Activated CD4-positive, alpha-beta T cell treated with anti-CD3 and anti-CD28 coated beads for 48 hours (primary cell): ENCODE data around the gene ST7.

Experiments used
- DNase-seq: peaks from one replicate; pipeline ENCODE4 v3.0.0-alpha.2; 2020

ST7 gene

DNA sequence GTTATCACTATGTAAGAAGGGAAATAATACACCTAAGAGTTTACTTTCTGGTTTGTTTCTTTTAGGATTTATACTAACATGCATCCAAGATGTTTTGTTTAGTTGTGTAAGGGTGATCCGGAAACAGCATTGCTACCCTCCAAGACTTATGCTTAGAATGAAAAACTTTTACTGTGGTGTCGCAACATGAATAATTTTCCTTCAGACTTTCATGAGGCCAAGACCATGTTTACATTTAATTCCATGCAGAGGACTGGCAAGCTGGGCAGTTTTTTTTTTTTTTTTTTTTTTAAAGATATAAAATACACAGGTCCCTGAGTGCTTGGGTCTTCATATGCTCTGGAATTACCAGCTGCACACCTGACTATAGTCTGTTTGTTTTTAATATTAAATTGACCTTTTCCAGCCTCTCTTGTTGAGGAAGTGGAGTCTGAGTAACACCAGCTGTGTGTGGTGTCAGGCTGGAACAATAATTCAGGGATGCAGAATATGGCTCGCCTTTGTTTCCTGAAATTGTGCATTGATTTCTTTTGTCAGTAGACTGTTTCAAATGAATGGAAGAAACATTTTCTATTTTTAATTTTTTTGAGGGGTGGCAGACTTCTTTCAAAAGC is 81.7 kb downstream of the ST7 start:
- no peak for DNase-seq

DNA sequence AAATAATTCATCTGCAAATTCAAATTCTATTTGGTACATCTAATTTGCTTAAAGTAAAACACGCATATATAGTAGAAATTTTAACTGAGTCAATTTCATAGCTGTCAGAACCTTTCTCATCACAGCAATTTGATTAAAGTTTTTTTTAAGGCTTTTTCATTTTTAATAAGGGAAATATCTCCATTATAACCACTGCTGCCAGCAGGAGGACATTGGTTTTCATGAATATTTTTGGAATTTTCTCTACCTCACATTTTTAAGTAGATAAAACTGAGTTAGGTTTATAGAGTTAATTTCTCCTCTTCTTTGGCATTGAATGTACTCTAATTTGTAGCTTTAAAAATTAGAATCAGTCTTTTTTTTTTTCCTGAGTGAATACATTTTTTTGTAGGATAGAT is 82.2 kb downstream of the ST7 start:
- no peak for DNase-seq

DNA sequence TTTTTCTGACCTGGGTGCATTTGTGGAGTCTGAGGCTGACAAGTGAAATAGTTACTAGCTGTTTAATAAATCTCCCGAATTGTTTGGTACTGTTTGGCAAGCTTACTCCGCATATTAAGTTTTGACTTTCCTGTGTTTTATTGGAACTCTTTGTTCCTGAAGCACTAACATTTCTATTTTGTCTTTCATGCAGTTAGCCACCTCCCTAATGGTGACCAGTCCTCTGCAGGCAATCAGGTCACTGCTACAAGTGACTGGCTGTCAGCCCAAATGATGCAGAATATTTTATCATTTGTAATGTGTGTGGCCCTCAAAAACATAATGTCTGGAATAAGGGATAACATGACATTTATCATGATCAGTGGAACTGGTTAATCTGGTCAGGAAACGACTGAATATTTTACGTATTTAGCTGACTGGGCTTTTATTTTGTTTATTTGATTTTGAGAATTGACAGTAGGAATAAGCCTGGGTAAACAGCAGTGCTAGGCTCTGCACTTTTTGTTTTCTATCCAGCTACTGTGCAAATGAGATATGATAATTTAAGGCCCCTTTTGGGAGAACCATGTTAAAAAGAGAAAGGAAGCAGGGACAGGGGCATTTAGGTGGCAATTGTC is 82.9 kb downstream of the ST7 start:
- no peak for DNase-seq

DNA sequence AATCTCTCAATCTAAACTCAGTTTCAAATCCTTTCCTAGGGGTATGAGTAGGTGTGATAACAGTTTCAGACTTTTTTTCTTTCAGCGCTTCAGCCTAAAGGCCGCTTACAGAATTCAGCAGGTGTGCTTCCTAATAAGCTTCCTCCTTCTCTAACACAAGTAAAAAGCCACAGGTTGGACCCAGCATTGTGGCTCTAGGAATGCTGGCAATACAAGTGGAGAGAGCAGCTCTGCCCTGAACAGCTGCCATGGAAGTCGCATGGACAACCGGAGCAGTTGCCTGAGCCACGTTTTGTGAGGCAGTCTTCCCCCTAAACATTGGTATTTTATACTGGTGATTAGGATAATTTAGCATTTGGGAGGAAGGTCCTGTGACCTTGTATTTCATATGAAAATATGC is 83.5 kb downstream of the ST7 start:
- DNase-seq = no peak

DNA sequence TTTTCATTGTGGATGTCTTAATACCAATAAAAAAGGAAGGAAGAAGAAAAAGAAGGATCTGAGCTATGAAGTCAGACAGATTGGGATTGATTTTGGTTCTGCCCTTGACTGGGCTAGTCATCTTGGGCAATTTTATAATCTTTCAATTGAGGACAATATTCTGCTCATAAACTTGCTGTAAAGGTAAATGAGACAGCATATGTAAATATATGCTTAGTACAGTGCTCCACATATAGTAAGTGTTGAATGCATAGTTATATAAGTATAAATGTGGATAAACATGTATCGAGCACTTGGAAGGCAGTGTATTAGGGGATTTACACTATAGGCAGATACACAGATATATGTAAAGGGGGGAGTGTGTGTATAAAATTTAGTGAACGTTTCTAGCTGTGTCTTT is 85.1 kb downstream of the ST7 start:
- no peak for DNase-seq

DNA sequence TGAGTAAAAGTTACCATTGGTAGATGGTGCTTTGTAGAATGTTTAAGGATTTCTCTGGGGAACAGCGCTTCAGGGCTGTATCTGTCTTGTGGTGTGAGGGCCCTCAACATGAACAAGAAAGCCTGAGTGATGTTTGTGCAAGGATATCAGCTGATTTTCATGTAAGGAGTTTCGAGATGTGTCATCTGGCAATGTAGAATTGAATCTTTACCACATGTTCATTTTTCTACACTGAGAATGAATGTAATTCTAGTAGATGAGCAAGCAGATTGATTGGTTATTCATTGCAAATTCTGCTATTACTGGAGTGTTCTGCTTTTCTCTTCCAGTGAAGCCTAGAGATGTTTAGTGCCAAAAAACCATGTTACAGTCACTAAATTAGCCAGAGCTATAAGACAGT is 87.7 kb downstream of the ST7 start:
- peak; percentile 7 for DNase-seq

DNA sequence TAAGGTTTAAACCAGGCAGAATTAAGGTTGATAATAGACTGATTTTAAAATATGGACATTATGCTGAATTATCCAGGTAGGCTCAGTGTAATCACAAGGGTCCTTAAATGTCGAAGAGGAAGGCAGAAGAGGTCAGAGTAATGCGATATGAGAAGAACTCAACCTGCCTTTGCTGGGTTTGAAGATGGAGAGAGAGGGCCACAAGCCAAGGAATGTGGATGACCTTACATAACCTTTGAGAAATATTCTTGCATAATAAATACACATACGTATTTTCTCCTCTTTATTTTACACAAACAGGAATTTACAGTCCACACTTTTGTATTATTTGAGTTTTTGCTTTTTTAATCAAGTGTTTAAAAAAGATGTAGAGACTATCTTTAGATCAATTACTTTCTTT is 88.5 kb downstream of the ST7 start:
- DNase-seq = no peak

DNA sequence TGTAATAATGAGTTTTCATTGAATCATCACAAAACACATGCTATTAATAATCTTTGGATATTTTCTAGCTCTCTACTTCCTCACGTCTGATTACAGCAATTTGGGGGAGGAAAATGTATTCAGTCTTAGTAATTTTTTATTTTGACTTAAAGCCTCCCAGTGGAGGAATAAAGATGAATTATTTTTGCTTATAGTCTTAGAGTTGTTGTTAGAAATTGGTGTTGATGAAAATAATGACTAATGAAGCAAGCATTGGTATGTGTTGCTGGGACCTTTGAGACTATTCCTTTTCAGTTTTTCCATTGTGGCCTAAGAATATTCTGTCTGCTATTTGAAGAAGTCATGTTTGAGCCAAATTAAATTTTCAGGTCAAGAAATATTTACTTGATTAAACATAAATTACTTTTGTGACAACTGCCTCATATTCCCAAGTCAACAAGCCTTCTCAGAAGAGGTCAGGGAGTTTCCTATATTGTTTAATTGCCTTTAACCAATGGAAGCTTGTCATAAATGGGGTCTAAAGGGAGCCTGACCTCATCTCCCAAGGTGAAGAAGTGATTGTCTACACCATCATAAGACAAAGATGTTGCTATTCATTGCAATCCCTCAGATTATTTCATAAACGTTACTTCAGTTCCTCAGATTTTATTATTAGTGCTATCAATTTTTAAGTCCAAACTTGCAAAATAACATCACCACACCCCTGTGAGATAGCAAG is 90.0 kb downstream of the ST7 start:
- DNase-seq = no peak

DNA sequence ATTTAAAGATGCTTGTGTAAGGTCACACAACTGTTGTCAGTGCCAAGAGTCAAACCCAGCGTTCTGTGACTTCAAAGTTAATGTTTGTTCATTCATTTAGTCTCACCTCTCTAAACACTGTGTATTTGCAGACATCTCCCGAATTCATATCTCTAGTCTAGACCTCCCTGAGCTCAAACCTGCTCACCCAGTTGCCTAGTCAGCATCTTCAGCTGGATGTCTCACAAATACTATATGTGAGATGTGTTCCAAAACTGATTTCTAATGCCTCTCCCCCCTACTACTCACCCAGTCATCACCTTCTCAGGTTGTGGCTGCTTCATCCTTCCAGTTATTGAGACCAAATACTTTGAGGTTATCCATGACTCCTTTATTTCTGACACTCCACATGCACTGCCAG is 91.4 kb downstream of the ST7 start:
- DNase-seq = no peak

DNA sequence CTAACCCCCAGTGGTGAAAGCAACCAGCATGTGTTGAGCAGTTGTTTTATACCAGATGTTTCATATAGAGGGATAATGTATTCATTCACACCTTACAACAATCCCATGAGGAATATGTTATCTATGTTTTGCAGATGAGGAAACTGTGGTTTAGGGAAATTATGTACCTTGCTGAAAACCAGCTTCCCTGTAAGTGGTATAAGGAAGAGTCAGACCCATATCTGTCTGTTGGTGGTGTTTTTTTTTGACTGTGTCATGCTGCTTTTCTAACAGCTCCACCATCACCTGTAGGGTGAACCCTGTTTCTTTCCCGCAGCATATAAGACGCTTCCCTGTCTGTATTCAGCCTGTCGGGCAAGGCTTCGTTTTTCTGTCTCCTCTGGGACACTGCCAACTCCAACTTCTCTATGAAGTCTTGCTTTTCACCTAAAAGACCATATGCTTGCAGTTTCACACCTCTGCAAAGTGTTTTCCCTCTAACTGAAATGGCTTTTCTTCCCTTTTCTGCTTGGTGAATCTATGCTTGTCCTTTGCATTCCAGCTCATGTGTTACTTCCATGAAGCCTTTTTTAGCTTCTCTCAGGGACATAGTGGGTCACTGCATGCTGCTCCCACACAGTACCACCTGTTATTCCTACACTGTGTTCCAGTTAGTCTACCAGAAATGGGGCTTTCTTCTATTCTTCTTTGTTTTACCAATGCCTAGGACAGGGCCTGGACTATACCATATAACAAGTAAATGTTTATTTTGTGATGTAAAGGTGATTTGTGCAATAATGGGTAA is 92.8 kb downstream of the ST7 start:
- no peak for DNase-seq

DNA sequence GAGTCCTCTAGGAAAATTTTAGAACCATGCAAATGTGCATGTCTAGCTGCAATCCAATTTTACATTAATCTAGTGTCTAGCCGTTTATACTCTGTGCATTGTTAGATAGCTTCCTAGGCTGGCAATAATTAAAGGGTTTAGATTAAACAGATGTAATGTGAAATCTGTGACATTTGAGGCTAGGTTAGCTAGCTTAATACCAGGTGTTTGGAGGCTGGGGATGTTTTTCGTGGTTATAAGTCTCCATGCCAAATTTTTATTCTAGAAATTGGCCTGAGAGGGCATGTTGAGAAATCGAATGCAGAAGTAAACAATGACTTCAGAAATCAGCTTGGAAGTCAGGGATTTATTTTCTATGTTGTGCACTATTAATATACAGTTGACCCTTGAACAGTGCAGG is 94.2 kb downstream of the ST7 start:
- DNase-seq = no peak

DNA sequence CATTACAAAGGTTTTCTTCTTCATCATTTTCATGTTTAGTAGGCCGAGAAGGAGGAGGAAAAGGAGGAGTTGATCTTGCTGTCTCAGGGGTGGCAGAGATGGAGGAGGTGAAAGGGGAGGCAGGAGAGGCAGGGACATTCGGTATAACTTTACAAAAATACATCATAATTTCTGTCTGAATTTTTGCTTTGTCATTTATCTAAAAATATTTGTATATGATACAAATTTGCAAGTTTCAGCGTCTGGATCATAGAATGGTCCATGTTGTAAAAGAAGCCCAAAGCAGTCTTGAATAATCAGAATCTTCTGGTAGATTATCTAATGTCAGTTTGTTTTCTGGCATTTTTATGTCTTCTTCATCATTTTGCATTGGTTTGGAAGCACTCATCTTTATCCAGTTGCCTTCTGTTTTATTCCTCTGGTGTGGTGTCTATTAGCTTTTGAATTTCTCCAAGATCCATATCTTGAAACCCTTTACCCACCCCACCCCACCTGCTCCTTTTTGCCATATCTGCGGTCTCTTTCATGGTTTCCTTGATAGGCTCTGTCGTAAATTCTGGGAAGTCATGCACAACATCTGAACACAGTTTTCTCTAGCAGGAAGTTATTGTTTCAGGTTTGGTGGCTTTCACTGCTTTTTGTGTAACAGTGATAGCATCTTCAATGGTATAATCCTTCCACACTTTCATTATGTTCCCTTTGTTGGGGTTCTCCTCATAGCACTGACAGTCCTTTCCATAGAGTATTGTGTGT is 95.0 kb downstream of the ST7 start:
- no peak for DNase-seq

DNA sequence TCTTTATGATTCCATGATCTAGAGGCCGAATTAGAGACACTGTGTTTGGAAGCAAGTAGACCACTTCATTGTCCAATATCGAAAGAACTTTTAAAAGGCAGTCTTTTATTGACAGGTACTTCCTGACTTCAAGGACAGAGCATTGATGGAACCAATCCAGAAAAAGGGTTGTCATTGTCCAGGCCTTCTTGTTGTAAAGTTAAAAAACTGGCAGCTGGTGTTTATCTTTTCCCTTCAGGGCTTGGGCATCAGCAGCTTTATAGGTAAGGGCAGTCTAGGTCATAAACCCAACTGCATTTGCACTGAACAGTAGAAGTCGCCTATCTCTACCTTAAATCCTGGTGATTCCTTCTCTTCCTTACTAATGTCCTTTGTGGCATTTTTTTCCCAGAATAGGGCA is 95.6 kb downstream of the ST7 start:
- no peak for DNase-seq

DNA sequence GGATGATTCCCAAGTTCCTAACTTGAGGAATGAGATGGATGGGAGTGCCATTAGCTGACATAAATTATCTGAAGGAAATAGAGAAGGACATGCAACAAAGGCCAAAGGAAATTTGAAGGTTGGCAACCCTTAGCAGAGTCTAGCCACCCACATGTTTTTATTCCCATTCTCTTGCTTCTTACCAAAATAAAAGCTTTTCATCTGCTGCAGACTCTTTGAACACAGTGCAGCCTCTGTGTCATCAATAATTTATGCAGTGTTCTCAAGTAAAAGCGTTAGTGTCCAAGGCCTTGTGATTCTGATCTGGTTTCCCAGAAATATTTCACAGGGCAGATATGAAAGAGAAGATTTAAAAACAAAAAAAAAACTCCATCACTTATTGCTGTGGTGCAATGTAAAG is 98.5 kb downstream of the ST7 start:
- DNase-seq = no peak

DNA sequence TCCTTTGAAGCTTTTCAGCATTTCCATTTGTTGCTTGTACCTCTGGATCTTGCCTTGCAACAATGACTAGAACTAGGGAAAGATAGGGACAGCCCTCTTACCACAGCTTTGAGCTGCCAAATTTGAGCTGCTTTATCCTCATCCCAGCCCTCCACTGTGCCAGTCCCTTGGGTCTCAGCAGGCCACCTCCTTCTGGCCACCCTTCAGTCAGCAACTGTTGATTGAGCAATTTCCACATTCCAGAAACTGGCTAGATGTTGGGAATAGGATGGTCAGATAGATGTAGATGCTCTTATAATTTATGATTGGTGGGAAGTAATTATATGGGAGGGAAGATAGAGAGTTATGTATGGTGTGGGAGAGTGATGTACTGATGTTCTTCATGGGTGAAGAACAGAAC is 100.1 kb downstream of the ST7 start:
- DNase-seq = no peak

DNA sequence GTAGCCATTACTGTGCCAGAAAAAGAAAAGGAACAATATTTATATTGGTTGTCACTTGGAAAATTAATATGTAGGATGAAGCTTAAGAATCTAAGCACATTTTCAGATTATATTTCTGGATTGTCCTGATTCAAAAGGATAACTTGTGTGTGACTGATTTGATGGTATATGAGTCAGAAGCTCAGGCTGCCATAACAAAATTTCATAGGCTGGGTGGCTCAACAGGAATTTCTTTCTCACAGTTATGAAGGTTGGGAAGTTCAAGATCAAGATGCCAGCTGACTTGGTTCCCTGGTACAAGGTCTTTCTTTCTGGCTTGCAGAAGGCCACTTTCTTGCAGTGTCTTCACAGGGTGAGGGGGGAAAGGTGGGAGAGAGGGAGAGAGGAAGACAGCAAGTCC is 108.5 kb downstream of the ST7 start:
- DNase-seq = no peak

DNA sequence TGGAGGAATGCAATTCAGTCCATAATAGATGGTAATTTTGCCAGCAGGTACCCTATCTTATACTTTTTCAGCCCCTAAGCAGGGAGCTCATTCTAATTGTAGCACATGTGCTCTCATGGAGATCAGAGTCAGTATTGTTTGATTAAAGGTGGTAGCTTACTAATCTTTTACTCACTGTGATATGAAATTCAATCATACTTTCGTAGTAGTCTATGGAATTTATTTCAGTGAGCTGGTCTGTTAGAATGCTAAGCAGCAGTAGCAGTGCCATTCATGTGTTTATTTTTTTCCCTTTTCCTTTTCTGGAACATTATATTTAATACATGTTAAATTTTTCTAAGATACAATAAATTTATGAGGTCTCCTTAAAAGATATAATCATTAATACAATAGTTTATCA is 109.0 kb downstream of the ST7 start:
- DNase-seq = no peak

DNA sequence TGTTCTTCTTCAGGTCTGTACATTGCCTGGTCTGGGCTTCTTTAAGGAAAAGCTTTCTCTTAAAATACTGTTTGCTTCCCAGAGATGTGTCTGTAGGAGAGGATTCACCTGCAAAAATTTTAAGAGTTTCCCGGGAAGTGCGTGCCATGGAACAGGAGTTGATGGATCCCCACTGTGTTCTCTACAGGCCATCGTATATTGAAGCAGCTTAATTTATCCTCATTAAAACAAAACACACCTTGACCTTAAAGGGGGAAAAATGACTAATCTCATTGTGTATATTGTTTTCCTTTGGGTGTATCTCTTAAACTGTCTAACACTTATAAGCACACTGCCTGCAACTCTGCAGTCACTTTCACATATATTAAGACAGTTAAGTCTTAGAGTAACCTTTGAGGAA is 111.4 kb downstream of the ST7 start:
- no peak for DNase-seq

DNA sequence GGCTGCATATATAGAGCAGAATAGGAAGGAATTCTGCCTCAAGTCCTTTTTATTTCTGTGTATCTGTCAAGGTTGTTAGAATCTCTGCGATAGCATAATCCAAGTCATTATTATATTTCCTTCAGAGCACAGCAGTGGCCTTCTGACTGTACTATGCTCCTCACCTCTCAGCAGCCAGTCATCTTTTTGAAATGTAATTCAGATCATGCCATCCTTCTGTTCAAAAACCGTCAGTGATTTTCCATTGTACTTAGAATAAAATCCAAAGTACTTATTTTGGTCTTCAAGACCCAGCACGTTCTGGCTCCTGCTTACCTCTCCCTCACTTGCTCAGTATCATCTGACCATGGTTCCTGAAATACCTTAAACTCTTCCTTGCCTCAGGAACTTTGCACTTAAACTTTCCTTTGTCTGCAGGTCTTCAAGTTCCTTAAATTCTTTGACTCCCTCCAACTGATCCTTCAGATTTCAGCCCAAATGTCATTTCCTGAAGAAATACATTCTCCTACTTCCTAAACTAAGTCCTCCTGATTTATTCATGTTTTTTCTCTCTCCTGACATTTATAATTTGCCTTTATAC is 112.4 kb downstream of the ST7 start:
- no peak for DNase-seq

DNA sequence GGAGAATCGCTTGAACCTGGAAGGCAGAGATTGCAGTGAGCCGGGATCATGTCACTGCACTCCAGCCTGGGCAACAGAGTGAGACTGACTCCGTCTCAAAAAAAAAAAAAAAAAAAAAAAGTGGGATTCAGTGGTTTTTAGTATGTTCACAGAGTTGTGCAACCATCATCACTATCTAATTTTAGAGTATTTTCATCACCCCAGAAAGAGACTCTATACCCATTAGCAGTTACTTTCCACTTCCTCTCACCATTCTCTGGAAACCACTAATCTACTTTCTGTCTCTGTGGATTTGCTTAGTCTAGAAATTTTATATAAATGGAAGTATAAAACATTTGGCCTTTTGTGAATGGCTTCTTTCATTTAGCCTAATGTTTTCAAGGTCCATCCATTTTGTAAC is 113.4 kb downstream of the ST7 start:
- DNase-seq = no peak

DNA sequence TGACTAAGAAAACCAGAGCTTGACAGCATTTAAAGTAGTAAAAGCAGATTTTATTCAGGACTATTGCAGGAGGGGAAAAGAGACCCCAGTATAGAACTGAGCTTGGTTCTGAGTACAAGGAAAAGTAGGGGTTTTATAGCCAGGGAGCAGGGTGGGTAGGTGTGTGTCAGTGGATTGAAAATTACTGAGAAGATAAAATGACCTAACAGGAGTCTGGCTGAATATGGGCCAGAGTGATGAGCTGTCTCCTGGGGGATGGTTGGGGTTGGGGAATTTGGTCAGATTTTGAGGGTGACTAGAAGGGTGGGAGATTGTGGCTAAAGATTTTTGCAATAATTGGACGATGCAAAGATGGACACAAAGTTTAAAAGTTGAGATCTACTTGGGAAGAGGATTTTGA is 114.0 kb downstream of the ST7 start:
- no peak for DNase-seq

DNA sequence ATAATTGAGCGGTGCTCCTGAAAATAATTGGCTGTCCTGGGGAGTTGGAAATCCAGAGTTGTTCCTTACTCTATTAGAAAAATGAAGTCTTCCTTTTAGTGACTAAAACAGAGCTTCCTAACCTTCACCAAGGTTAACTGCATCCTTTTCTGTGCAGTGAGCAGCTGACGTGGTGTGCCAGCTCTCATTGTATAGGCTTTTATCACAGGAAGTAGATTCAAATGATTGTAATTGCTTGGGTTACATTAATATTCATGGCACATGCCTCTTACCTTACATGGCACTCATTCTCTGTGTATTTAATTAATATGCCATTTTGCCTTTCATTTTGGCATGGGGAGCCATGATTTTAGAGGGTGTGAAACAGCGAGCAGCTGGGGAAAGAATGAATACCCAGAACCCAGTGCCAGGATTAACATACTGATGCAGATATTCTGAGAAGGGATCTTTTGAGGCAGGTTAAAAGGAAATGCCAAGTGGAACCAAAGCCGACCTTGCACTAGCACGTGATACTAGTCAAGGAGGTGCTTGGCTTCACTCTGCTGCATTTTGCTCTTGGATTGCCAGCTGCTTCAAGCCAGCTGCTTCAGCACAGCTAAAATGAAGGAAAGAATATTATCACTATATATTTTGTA is 115.3 kb downstream of the ST7 start:
- no peak for DNase-seq
